Raji (cell line): Measurements from ENCODE around the gene LEF1.

Experiments used
- POLR2A ChIP-seq: IDR thresholded peaks from 2 replicates; pipeline ENCODE4 v1.6.1; 2011; ENCODE audit warnings: low read depth, low read length, control low read depth; ENCODE audit not compliant: insufficient read depth

Gene LEF1

DNA sequence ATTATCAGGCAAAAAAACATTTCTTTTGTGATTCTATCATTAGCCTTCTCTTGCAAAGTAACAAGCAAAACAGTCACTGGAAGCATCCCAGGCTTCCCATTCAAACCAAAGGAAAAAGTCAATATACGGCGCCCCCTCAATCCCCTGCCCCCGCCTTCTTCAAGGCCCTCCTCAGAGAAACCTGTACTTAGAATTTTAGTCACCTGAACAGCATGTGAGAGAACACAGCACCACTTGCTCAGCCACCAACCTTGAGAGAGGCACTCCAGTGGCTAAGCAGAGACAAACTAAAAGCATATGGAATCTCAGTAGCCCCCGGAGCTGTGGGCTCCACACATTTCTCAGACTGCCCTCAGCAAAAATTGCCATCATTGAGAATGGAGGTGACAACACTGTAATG, 25.2 kb downstream of the LEF1 start:
- no peak for TF ChIP-seq POLR2A

DNA sequence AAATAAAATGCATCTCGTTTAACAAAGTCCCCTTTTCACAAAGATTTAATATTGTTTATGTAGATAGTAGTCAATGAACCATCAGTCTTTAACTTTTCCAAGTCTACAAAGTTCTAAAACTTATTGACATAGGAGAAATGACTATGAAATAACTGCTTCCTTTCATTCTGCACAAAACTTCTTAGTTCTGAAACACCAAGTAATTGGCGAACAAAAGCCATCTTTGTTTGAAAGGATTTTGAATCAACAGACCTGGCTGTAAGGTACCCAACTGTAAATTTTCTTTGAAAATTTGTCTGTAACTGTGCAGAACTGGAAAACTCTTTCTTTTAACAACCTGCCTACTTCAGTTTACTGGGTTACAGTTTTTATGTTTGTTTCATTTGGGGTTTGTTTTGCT, 25.9 kb downstream of the LEF1 start:
- no peak for TF ChIP-seq POLR2A

DNA sequence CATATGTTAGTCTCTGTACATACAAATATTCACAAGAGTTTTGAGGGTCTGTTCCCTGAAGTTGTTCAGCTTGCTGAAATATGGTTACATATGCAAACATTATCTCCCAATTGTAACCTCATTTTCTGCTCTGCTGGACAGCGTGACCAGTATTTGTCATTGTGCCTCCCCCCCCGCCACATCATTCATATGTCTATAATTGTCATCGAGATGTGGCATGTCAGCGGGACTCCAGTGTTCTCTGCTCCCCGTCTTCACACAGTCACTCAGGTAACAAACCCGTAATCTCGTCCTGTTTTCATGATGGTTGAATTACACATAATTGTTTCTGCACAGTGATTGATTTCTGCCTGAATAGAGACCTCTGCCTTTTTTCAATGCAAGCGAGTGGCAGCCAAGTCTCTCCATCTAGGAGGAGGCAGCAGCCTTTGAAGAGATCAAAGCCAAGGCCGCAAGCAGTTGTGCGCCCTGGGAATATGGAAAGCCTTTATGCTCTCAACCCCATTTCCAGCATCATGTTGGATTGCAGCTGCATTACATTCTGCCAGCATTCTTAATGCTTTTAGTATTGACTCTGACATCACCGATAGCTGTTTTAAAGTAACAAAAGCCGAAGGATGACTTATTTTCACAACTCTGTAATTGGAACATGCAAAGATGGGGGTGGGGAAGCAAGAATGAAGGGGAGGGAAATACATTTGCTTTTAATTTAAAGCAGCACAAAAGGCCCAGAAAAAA, 27.4 kb downstream of the LEF1 start:
- TF ChIP-seq POLR2A = no peak

DNA sequence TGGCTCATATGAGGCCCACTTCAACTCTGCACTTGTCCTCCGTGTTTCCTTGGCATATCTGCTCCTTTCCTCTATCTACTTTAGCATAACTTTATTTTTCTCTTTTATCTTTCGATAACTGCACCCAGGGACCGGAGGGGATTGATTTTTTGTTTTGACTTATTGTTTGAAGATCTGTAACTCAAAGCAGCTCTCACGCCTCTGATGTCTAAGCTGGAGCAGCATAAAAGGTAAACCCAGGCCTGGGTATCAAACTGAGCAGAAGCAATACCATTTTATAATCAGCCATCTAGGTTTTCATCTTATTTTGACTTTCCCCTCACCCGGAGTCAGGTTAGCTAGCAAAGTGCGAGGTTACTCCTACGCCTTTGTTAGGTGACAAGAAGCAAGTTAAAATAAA, 28.4 kb downstream of the LEF1 start:
- TF ChIP-seq POLR2A = no peak

DNA sequence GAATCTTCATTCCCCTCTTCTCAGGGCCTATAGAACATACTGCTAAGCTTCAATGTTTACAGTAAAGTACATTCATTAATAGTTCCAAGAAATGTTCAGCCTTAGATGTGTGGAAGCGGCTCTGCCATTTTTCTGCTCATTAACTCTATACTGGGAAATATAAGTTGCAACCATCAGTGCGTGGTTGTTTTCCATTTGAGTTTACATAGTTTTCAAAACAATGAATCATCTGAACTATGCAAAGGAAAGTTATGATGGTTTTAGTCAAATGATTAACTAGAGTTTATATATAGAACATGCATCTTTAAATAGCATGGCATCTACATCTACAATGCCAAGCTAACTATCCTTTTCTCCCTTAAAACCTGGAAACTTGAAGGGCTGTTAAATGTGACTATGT, 29.6 kb downstream of the LEF1 start:
- TF ChIP-seq POLR2A = no peak

DNA sequence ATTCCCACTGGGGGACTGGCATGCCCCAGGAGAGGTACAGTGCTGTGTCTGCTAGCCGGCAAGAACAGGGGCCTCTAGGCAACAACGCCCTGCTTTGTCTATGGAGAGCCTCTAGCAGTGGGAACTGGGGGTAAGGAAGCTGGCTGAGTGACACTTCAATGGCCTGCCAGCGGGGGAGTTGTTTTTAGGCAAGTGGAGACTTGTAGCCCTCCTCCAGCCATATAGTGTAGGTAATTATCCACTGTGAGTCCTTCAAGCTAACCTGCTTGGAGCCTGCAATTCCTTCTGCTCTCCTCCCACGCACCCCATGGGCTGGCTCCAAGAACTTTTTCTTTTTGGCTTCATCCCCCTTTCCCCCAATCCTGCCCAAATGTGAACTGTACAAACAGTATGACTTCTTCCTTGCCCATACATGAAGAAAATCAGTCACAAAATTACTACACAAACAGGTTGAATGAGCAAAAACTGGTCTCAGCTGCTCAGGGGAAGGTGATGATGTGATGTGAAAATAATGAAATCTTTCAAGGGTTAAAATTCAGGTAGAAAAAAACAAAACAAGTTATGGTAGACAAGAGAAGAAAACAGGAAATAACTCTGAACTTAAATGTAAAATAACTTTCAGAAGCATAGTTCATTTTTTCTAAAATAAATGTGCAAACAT, 33.1 kb downstream of the LEF1 start:
- TF ChIP-seq POLR2A = no peak

DNA sequence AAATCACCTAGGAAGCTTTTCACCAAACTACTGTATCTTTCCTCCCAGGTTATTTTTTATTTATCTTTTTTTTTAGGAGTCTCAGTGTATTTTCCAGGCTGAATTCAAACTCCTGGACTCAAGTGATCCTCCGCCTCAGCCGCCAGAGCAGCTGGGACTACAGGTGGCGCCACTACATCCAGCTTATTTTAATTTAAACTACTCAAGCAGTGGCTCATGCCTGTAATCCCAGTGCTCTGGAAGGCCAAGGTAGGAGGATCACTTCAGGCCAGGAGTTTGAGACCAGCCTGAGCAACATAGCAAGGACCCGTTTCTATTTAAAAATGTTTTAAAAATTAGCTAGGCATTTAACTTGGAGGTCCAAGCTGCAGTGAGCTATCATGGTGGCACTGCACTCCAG, 37.8 kb downstream of the LEF1 start:
- no peak for TF ChIP-seq POLR2A

DNA sequence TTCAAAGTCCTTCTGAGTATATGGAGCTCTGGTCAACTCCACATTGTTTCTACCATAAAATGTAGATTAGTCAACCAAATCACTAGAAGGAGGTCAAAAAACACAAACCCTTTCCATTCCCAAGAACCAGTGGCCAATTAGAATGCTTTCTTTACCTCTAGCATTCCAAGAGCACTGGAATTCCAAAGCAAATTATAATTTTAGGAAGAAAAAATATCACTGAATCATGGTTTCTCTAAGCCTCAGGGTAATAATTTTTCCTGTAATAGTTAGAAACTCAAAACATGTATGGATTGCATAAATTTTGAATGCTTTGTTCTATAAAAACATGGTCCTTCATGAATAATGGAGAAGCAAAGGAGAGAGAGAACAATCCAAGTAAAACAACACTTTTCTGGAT, 39.5 kb downstream of the LEF1 start:
- no peak for TF ChIP-seq POLR2A

DNA sequence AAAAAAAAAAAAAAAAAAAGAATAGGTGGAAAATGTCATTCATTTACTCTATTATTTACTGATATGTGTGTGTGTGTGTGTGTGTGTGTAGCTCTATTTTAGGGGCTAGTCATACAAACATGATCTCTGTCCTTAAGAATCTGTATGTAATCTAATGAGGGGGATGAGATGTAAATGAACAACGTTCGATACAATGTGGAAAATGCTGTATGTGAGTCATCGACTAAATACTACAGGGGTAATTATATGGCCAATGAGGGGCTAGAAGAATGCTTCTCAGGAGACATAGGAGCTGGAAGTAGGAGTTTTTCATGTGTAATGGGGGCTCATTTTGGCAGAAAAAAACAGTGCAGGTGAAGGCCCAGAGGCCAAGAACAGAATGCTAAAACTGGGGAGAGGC, 41.9 kb downstream of the LEF1 start:
- TF ChIP-seq POLR2A = no peak

DNA sequence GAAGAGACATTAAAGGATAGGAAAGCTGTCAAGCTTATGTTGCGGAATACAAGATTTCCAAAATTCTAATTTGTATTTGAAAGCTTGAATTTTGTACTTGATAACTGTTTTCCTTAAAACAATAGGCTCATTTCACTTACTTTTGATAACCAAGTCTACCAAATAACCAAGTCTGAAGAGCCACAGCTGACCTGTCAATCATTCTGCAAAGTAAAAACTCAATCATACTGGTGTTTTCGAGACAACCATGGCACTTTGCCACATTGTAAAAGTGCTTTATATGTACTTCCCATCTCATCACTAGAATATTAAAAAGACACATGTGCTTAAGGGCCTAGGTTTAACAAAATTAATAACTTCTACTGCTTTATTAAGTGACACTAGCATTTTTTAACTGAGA, 47.9 kb downstream of the LEF1 start:
- TF ChIP-seq POLR2A = no peak

DNA sequence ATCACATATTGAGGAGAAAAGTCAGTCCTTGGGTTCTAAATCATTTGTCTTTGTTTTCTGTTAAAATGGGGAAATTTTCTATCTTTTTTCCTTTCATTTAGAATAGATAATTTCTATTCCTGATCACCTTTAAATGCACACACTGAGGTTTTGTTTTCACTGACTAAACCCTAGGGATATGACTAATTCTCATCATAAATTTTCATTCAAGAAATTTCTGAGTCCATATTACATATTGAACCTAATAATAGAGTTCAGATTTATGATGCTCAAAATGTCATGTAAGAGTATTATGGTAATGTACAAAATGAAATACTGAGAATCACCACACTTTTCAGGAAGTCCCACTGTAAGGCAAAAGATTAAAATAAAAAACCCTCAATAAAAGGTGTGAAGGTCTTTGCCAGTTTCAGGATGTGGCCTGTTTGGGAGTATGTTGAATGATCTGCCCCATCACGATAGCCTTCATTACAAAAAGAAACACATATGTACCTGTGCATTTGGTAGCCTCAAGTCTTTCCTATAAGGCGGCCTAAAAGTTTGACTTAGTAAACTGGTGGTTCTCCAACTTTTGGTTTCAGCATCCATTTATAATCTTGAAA, 49.4 kb downstream of the LEF1 start:
- no peak for TF ChIP-seq POLR2A

DNA sequence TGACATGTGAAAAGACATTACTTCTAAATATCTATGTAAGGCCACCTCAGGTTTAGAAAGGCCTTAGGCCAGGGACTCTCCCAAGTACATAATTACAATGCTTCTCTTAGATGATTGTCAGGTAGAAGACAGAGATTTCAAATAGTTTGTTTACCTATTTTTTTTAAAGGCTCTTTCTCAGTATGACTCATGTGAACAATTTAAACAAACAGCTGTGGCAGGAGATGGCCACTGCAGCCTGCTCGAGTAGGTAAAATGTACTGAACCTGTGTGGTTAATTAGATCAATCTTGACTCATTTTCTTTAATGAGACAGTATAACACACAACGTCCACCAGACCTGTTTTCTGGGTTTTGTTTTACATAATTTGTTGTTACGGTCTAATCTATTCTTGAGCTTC, 50.2 kb downstream of the LEF1 start:
- TF ChIP-seq POLR2A = no peak

DNA sequence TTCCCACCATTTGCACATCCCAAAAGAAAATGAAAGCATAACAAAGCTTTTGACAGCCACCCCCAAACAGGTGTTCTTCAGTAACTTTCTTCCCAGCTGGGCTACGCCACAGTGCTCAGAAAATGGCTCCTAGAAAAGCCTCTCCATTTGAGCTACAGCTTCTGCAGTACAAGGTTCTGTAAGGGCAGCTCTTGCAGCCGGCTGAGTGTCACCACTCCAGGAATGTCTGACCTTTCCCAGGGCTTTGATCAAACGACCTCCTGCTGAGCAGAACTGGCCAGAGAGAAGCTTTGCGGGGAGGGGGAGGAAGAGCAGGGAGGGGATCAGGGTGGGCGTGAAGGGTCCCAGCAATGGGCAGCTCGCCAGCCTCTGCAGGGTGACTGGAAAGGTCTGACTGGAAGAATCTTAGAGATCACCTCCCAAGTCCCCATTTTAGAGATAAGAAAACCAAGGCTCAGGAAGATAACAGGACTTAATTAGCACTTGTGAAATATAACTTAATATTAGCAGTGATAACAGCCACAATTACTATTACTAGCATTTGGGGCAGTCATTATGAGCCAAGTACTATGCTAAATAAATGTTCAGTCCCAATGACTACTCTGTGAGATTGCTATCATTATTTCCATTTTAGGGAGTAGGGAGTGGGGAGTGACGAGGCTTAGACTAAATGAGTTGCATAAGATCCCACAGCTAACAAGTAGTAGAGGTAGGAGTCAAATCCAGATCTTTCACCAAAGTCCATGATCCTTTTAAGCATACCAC, 51.1 kb downstream of the LEF1 start:
- no peak for TF ChIP-seq POLR2A

DNA sequence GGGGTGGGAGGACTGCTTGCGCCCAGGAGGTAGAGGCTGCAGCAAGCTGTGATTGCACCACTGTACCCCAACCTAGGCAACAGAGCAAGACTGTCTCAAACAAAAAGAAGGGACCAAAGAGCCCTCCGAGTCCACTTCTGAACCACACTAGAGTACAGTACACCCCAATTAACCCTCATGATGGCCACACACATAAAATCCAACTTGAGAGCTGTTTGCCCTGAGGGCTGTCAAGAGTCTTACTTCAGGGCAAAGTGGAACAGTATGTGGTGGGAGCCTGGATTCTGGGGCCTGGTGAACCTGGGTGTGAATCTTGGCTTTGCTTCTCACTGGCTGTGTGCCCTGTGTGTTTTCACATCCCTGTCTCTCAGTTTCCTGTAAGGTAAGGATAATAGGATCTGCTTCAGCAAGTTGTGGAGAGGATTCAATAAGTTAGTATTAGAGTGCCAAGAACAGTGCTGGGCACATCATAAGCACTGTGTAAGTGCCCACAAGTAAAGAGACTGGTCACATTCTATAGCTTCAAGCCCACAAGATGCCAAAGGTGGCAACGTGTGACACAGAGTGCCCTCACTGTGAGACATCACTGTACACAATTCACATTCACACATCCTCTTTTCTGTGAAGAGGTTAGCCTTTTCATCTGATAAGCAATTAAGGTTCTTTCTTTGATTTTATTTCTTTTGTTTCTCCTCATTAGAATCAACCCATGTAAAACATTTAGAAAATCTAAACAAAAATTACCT, 52.1 kb downstream of the LEF1 start:
- no peak for TF ChIP-seq POLR2A

DNA sequence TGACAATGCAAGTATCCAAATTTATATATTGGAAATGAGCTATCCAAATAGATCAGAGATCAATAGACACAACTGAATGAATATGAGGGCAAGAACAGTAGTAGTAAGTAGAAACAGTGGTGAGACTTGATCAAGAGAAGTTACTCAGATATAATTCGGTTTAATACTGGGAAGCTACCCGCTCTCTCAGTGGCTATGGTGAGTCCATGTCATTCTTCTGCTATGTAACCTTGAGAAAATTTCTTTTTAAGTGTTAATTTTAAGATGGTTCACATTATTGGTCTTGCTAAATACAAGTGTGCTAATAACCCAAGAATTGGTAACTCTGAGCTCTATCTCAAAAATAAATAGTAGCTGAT, 53.6 kb downstream of the LEF1 start:
- TF ChIP-seq POLR2A = no peak
